Frontal cortex (tissue), 4 donors: ENCODE results near the gene MALRD1. TPM values are rescaled to one million over a fixed set of nuclear protein-coding genes. Genes with fewer than 3 reads are reported as not detected.

Experiments used
- DNase-seq, 2 donors: peaks; one replicate each; pipeline ENCODE4 v3.0.0; 2012; ENCODE audit warnings: low spot score in 2 of 2
- FAIRE-seq: peaks from 2 replicates; lab custom pipeline; 2012; peaks lifted over from hg19 to GRCh38; lab: Jason Lieb, UNC
- total RNA-seq: library from RNA; depleted of rRNA; stranded (reverse); fragments of >200 nt; gene quantifications from one replicate; pipeline ENCODE4 v1.2.3, GENCODE V29; 2014
- donor health status: control.
- donor health status: control.
- donor health status: control.

Gene MALRD1
- total RNA-seq, 1 donor from 2014 or later: 1.2 TPM

- no peak for FAIRE-seq
These were observed 568.4 kb downstream of the MALRD1 start for GRCh38 chr10:19616966-19617365.

GRCh38 chr10:19620811-19621210, 572.2 kb downstream of the MALRD1 start:
- no peak for DNase-seq
- FAIRE-seq: no peak

More at GRCh38 chr10:19616966-19617365, 568.4 kb downstream of the MALRD1 start:
- DNase-seq: no peak

GRCh38 chr10:19623321-19623720, 574.7 kb downstream of the MALRD1 start:
- FAIRE-seq: no peak

GRCh38 chr10:19626156-19626555, 577.6 kb downstream of the MALRD1 start:
- FAIRE-seq (no peak), DNase-seq (no peak)

More at GRCh38 chr10:19623321-19623720, 574.7 kb downstream of the MALRD1 start:
- no peak for DNase-seq

- DNase-seq: no peak
- FAIRE-seq: no peak
These were observed 580.4 kb downstream of the MALRD1 start for GRCh38 chr10:19628767-19629560.

GRCh38 chr10:19629567-19629966, 581.0 kb downstream of the MALRD1 start:
- no peak for FAIRE-seq
- peak in 1 of 2 donors; percentile 5 for DNase-seq

- DNase-seq (no peak), FAIRE-seq (no peak)
These were observed 585.6 kb downstream of the MALRD1 start for GRCh38 chr10:19634163-19634562.

GRCh38 chr10:19638182-19638895, 589.7 kb downstream of the MALRD1 start:
- FAIRE-seq (no peak), DNase-seq (no peak)

- no peak for DNase-seq
- no peak for FAIRE-seq
These were observed 590.3 kb downstream of the MALRD1 start for GRCh38 chr10:19638896-19639233.

GRCh38 chr10:19640566-19641263, 592.1 kb downstream of the MALRD1 start:
- DNase-seq (no peak), FAIRE-seq (no peak)

GRCh38 chr10:19651549-19651948, 602.9 kb downstream of the MALRD1 start:
- FAIRE-seq (no peak), DNase-seq (no peak)

- DNase-seq: no peak
These were observed 604.1 kb downstream of the MALRD1 start for GRCh38 chr10:19652750-19653149.

GRCh38 chr10:19653931-19654330, 605.3 kb downstream of the MALRD1 start:
- no peak for FAIRE-seq
- no peak for DNase-seq

More at GRCh38 chr10:19652750-19653149, 604.1 kb downstream of the MALRD1 start:
- FAIRE-seq: no peak

- FAIRE-seq (no peak), DNase-seq (no peak)
These were observed 606.0 kb downstream of the MALRD1 start for GRCh38 chr10:19654576-19654975.

GRCh38 chr10:19656420-19657042, 607.9 kb downstream of the MALRD1 start:
- FAIRE-seq (no peak), DNase-seq (no peak)

GRCh38 chr10:19658131-19658530, 609.5 kb downstream of the MALRD1 start:
- no peak for FAIRE-seq
- no peak for DNase-seq

- FAIRE-seq (no peak), DNase-seq (no peak)
These were observed 610.1 kb downstream of the MALRD1 start for GRCh38 chr10:19658622-19659233.

- FAIRE-seq (no peak), DNase-seq (no peak)
These were observed 611.5 kb downstream of the MALRD1 start for GRCh38 chr10:19659920-19660655.

- FAIRE-seq: no peak
- no peak for DNase-seq
These were observed 614.7 kb downstream of the MALRD1 start for GRCh38 chr10:19663344-19663743.
